H9 (cell line): Measurements from ENCODE around the gene CDC40. TPM values are rescaled to one million over a fixed set of nuclear protein-coding genes. Genes with fewer than 3 reads are reported as not detected.

Experiments
- DNase-seq: peaks from one replicate; pipeline ENCODE4 v3.0.0-alpha.2; 2017
- H2AFZ ChIP-seq: one replicate; pipeline ENCODE4 v1.6.1; 2013; ENCODE audit warnings: mild to moderate bottlenecking, low read length, control low read depth, moderate library complexity
- H2AK5ac ChIP-seq: 2 replicates; pipeline ENCODE4 v1.6.1; 2013; ENCODE audit warnings: low read length, control low read depth, mixed read lengths; ENCODE audit not compliant: insufficient read length
- H2BK120ac ChIP-seq: one replicate; pipeline ENCODE4 v1.6.1; 2013; ENCODE audit warnings: low read depth, mild to moderate bottlenecking, low read length, control low read depth, inconsistent platforms; ENCODE audit not compliant: poor library complexity, severe bottlenecking
- H2BK12ac ChIP-seq: 2 replicates; pipeline ENCODE4 v1.6.1; 2013; ENCODE audit warnings: low read length, control low read depth, mixed read lengths, low read depth; ENCODE audit not compliant: insufficient read length
- H2BK15ac ChIP-seq: 2 replicates; pipeline ENCODE4 v1.6.1; 2013; ENCODE audit warnings: low read depth, low read length, control low read depth
- H2BK20ac ChIP-seq: one replicate; pipeline ENCODE4 v1.6.1; 2013; ENCODE audit warnings: low read depth, mild to moderate bottlenecking, low read length, control low read depth, inconsistent platforms; ENCODE audit not compliant: poor library complexity, severe bottlenecking
- H2BK5ac ChIP-seq: 2 replicates; pipeline ENCODE4 v1.6.1; 2013; ENCODE audit warnings: low read length, control low read depth, mixed read lengths; ENCODE audit not compliant: insufficient read length
- H3K14ac ChIP-seq: 2 replicates; pipeline ENCODE4 v1.6.1; 2013; ENCODE audit warnings: low read length, control low read depth; ENCODE audit not compliant: insufficient read depth
- H3K18ac ChIP-seq: 2 replicates; pipeline ENCODE4 v1.6.1; 2013; ENCODE audit warnings: low read depth, mild to moderate bottlenecking, mixed read lengths, low read length, control low read depth; ENCODE audit not compliant: insufficient read length
- H3K23ac ChIP-seq: 2 replicates; pipeline ENCODE4 v1.6.1; 2013; ENCODE audit warnings: low read length, control low read depth, mixed read lengths, low read depth; ENCODE audit not compliant: insufficient read length
- H3K23me2 ChIP-seq: 2 replicates; pipeline ENCODE4 v1.6.1; 2013; ENCODE audit warnings: low read depth, mild to moderate bottlenecking, mixed read lengths, low read length, control low read depth; ENCODE audit not compliant: insufficient read length, poor library complexity, severe bottlenecking
- H3K27ac ChIP-seq: 2 replicates; pipeline ENCODE4 v1.5.1; 2013; ENCODE audit warnings: low read length, control low read depth, mixed read lengths, low read depth; ENCODE audit not compliant: insufficient read length
- H3K27me3 ChIP-seq: 2 replicates; pipeline ENCODE4 v1.6.1; 2013; ENCODE audit warnings: low read length, control low read depth, inconsistent platforms; ENCODE audit not compliant: insufficient read depth
- H3K4ac ChIP-seq: 2 replicates; pipeline ENCODE4 v1.6.1; 2013; ENCODE audit warnings: low read depth, mild to moderate bottlenecking, control low read depth, inconsistent platforms, low read length, moderate library complexity
- H3K4me1 ChIP-seq: 2 replicates; pipeline ENCODE4 v1.6.1; 2013; ENCODE audit warnings: low read length, control low read depth, inconsistent platforms; ENCODE audit not compliant: insufficient read depth
- H3K4me2 ChIP-seq: 2 replicates; pipeline ENCODE4 v1.6.1; 2013; ENCODE audit warnings: low read length, control low read depth, mixed read lengths; ENCODE audit not compliant: insufficient read length, insufficient read depth
- H3K56ac ChIP-seq: 2 replicates; pipeline ENCODE4 v1.6.1; 2013; ENCODE audit warnings: low read depth, mild to moderate bottlenecking, mixed read lengths, low read length, control low read depth; ENCODE audit not compliant: insufficient read length
- H3K79me1 ChIP-seq: 2 replicates; pipeline ENCODE4 v1.6.1; 2013; ENCODE audit warnings: low read depth, mild to moderate bottlenecking, moderate library complexity, low read length, control low read depth, inconsistent platforms; ENCODE audit not compliant: insufficient read depth, poor library complexity, severe bottlenecking
- H3K79me2 ChIP-seq: 2 replicates; pipeline ENCODE4 v1.6.1; 2013; ENCODE audit warnings: low read length, control low read depth, inconsistent platforms; ENCODE audit not compliant: insufficient read depth
- H3K9ac ChIP-seq: 2 replicates; pipeline ENCODE4 v1.6.1; 2013; ENCODE audit warnings: low read length, control low read depth, mixed read lengths; ENCODE audit not compliant: insufficient read length; ENCODE audit errors: extremely low read depth
- H3K9me3 ChIP-seq: one replicate; pipeline ENCODE4 v1.6.1; 2013; ENCODE audit warnings: low read depth, low read length, inconsistent platforms; ENCODE audit not compliant: control insufficient read depth
- H3T11ph ChIP-seq: one replicate; pipeline ENCODE4 v1.6.1; 2013; ENCODE audit warnings: mild to moderate bottlenecking, low read length, control low read depth, inconsistent platforms
- H4K20me1 ChIP-seq: one replicate; pipeline ENCODE4 v1.6.1; 2013; ENCODE audit not compliant: control insufficient read depth, insufficient read length, insufficient read depth
- H4K5ac ChIP-seq: 2 replicates; pipeline ENCODE4 v1.6.1; 2013; ENCODE audit warnings: low read depth, mild to moderate bottlenecking, mixed read lengths, low read length, control low read depth; ENCODE audit not compliant: insufficient read length
- H4K8ac ChIP-seq: replicated peaks from 2 replicates; pipeline ENCODE4 v1.6.1; 2013; ENCODE audit warnings: low read length, control low read depth, mixed read lengths, low read depth; ENCODE audit not compliant: insufficient read length
- H4K91ac ChIP-seq: 2 replicates; pipeline ENCODE4 v1.6.1; 2013; ENCODE audit warnings: low read depth, mild to moderate bottlenecking, moderate library complexity, mixed read lengths, low read length, control low read depth; ENCODE audit not compliant: insufficient read length
- H3K27ac Mint-ChIP-seq, 3 experiments: 2 replicates in 2 of 3; 3 replicates in 1 of 3; pipeline ENCODE4 v1.8.0; 2020 to 2021; ENCODE audit warnings: mixed read lengths in 3 of 3, mild to moderate bottlenecking in 1 of 3, moderate library complexity in 1 of 3
- H3K27me3 Mint-ChIP-seq: 2 replicates; pipeline ENCODE4 v1.8.0; 2021; ENCODE audit warnings: low read depth, mild to moderate bottlenecking, moderate library complexity, mixed read lengths
- H3K36me3 Mint-ChIP-seq, 3 experiments: 2 replicates in 2 of 3; 3 replicates in 1 of 3; pipeline ENCODE4 v1.8.0; 2020 to 2021; ENCODE audit warnings: low read depth in 3 of 3, mixed read lengths in 3 of 3; ENCODE audit not compliant: insufficient read depth in 1 of 3
- H3K4me1 Mint-ChIP-seq, 2 experiments: 2 replicates each; pipeline ENCODE4 v1.8.0; 2020; ENCODE audit warnings: mixed read lengths in 2 of 2
- H3K4me3 Mint-ChIP-seq, 2 experiments: 2 replicates in 1 of 2; 3 replicates in 1 of 2; pipeline ENCODE4 v1.8.0; 2020 to 2021; ENCODE audit warnings: mild to moderate bottlenecking in 2 of 2, mixed read lengths in 2 of 2, moderate library complexity in 1 of 2
- H3K9me3 Mint-ChIP-seq, 2 experiments: 2 replicates in 1 of 2; 3 replicates in 1 of 2; pipeline ENCODE4 v1.8.0; 2020; ENCODE audit warnings: mild to moderate bottlenecking in 2 of 2, mixed read lengths in 2 of 2, moderate library complexity in 1 of 2
- WGBS: extraction: QIAGEN DNeasy Blood & Tissue Kit; methylation state at CpG from one replicate; pipeline ENCODE4 v1.1.7; 2013; ENCODE audit warnings: missing lambda C conversion rate, low lambda C conversion rate, mixed read lengths; ENCODE audit not compliant: insufficient read length; ENCODE audit errors: extremely low coverage; 5-methylcytosine and 5-hydroxymethylcytosine counted together
- total RNA-seq: library from RNA; stranded (reverse); gene quantifications from 2 replicates; pipeline ENCODE4 v1.2.1, GENCODE V29; 2021
- TF ChIP-seq, protein P1 (sequence below): fragments of 200-600 bp; sonication (generic); conservative IDR thresholded peaks from 3 replicates; pipeline ENCODE4 v1.8.0; 2021; ENCODE audit warnings: antibody characterized with exemption, mild to moderate bottlenecking

Gene CDC40
- total RNA-seq, 1 experiment from 2014 or later, result 23.5 TPM

GRCh38 chr6:110269623-110270022 lies 89.4 kb downstream of the CDC40 start:
- Histone ChIP-seq H3K9ac (no peak overlapping the region), H3T11ph (peak overlapping the region; percentile 43), H3K79me1 (no peaks in the 10 kb centered on the region), H2BK15ac (no peak overlapping the region), H3K27ac (peak overlapping the region; percentile 44), H2AFZ (no peak overlapping the region), H3K4me2 (no peak overlapping the region), H4K8ac (no peak overlapping the region), H3K4ac (no peak overlapping the region; the same call in 1 of the 2 replicates), H3K4me1 (no peaks in the 10 kb centered on the region; the same call in 1 of the 2 replicates), H4K5ac (no peak overlapping the region), H2BK5ac (no peak overlapping the region), H3K27me3 (no peaks in the 10 kb centered on the region), H4K20me1 (no peaks in the 10 kb centered on the region), H3K56ac (no peak overlapping the region), H3K23me2 (no peaks in the 10 kb centered on the region), H2BK20ac (no peak overlapping the region), H3K23ac (no peak overlapping the region), H2BK120ac (no peak overlapping the region), H2BK12ac (no peak overlapping the region), H3K9me3 (no peaks in the 10 kb centered on the region), H3K18ac (no peak overlapping the region), H2AK5ac (no peak overlapping the region), H3K79me2 (no peaks in the 10 kb centered on the region), H3K14ac (no peak overlapping the region), H4K91ac (no peak overlapping the region)
- Mint-ChIP-seq H3K4me3 (peak overlapping the region; percentile 1 to 38; a peak in 3 of 5 replicates), H3K27me3 (no peaks in the 10 kb centered on the region), H3K36me3 (no peaks in the 10 kb centered on the region), H3K9me3 (peaks cover 0 to 5% of the 10 kb centered on the region in 2 experiments; a peak in 2 of 5 replicates), H3K4me1 (peaks cover 23 to 32% of the 10 kb centered on the region in 2 experiments), H3K27ac (peak overlapping the region; percentile 90 to 94 (median 91); a peak in 6 of 7 replicates)
- no peak for DNase-seq
- TF ChIP-seq, protein P1, sequence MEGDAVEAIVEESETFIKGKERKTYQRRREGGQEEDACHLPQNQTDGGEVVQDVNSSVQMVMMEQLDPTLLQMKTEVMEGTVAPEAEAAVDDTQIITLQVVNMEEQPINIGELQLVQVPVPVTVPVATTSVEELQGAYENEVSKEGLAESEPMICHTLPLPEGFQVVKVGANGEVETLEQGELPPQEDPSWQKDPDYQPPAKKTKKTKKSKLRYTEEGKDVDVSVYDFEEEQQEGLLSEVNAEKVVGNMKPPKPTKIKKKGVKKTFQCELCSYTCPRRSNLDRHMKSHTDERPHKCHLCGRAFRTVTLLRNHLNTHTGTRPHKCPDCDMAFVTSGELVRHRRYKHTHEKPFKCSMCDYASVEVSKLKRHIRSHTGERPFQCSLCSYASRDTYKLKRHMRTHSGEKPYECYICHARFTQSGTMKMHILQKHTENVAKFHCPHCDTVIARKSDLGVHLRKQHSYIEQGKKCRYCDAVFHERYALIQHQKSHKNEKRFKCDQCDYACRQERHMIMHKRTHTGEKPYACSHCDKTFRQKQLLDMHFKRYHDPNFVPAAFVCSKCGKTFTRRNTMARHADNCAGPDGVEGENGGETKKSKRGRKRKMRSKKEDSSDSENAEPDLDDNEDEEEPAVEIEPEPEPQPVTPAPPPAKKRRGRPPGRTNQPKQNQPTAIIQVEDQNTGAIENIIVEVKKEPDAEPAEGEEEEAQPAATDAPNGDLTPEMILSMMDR, result no peak
- no CpG with 5 or more reads among the region's 2 CpGs for WGBS
